OCI-LY7 (cell line): ENCODE results near the gene SLC35E2B. TPM values are rescaled to one million over a fixed set of nuclear protein-coding genes. Genes with fewer than 3 reads are reported as not detected.

Source experiments
- BruUV-seq: library from RNA; stranded (reverse); fragments of 400-500 nt; replicated peaks from 2 replicates; lab custom pipeline; 2021; lab: Mats Ljungman, UMichigan
- CTCF ChIA-PET: fragments of 300-600 bp; sonication (Branson Sonifier 250); formaldehyde crosslinking; loops from one replicate; lab custom pipeline; 2022; ENCODE audit warnings: antibody characterized with exemption; ENCODE audit not compliant: unreplicated experiment; lab: Charles Lee
- POLR2A ChIA-PET: fragments of 300-600 bp; sonication (Branson Sonifier 250); formaldehyde crosslinking; loops from one replicate; lab custom pipeline; 2022; ENCODE audit warnings: antibody characterized with exemption; lab: Charles Lee
- DNase-seq: peaks from one replicate; pipeline ENCODE4 v3.0.0-alpha.2; 2015; ENCODE audit warnings: low spot score
- H2AFZ ChIP-seq: fragments of 200-600 bp; sonication (generic), shearing (Covaris generic); 2 replicates; pipeline ENCODE4 v1.6.1; 2014; ENCODE audit warnings: mild to moderate bottlenecking, antibody characterized with exemption, low read length, moderate library complexity
- H3K27ac ChIP-seq: fragments of 200-600 bp; sonication (generic); 2 replicates; pipeline ENCODE4 v1.5.1; 2014; ENCODE audit warnings: mixed run types, low read depth, mild to moderate bottlenecking, moderate library complexity, low read length, inconsistent platforms; ENCODE audit not compliant: poor library complexity, severe bottlenecking
- H3K36me3 ChIP-seq: fragments of 200-600 bp; sonication (generic); 2 replicates; pipeline ENCODE4 v1.6.1; 2014; ENCODE audit warnings: mild to moderate bottlenecking, antibody characterized with exemption, low read length, moderate library complexity, mixed read lengths; ENCODE audit not compliant: insufficient read depth
- H3K4me1 ChIP-seq: fragments of 200-600 bp; sonication (generic); 2 replicates; pipeline ENCODE4 v1.5.1; 2014; ENCODE audit warnings: mild to moderate bottlenecking, low read length; ENCODE audit not compliant: insufficient read depth, poor library complexity, severe bottlenecking
- H3K4me2 ChIP-seq: fragments of 200-600 bp; sonication (generic); 2 replicates; pipeline ENCODE4 v1.6.1; 2014; ENCODE audit warnings: mild to moderate bottlenecking, low read length
- H3K4me3 ChIP-seq: fragments of 200-600 bp; sonication (generic); 2 replicates; pipeline ENCODE4 v1.5.1; 2014; ENCODE audit warnings: mild to moderate bottlenecking, low read depth, low read length; ENCODE audit not compliant: poor library complexity, severe bottlenecking
- H3K79me2 ChIP-seq: fragments of 200-600 bp; sonication (generic); 2 replicates; pipeline ENCODE4 v1.6.1; 2016; ENCODE audit warnings: low read depth, mild to moderate bottlenecking, low read length, moderate library complexity, mixed read lengths; ENCODE audit not compliant: insufficient read depth
- H3K9me2 ChIP-seq: fragments of 200-600 bp; sonication (generic); 2 replicates; pipeline ENCODE4 v1.6.1; 2016; ENCODE audit warnings: mild to moderate bottlenecking, low read length, mixed read lengths; ENCODE audit not compliant: insufficient read depth
- H3K9me3 ChIP-seq: fragments of 200-600 bp; sonication (generic); 2 replicates; pipeline ENCODE4 v1.6.1; 2014; ENCODE audit warnings: mild to moderate bottlenecking, mixed run types, low read length, mixed read lengths
- H4K20me1 ChIP-seq: fragments of 200-600 bp; sonication (generic); 2 replicates; pipeline ENCODE4 v1.6.1; 2014; ENCODE audit warnings: mild to moderate bottlenecking, antibody characterized with exemption, low read length, moderate library complexity, mixed read lengths; ENCODE audit not compliant: insufficient read depth
- EZH2phosphoT487 ChIP-seq: fragments of 200-600 bp; sonication (generic); IDR thresholded peaks from 2 replicates; pipeline ENCODE4 v1.6.1; 2018; ENCODE audit warnings: low read depth, borderline replicate concordance, mild to moderate bottlenecking, mixed run types, antibody characterized with exemption, low read length, moderate library complexity, mixed read lengths
- intact Hi-C: fragments of 100-400 bp; cut with micrococcal nuclease; formaldehyde crosslinking; loops from one replicate; pipeline ENCODE4 v1.10.0; 2022; ENCODE audit not compliant: unreplicated experiment
- total RNA-seq, 2 experiments: library from RNA; depleted of rRNA in 1 of 2; stranded (reverse); fragments of >200 nt in 1 of 2; shearing (Covaris generic) in 1 of 2; gene quantifications; 2 replicates each; pipeline ENCODE4 v1.2.3, GENCODE V29; 2014 to 2022
- TF ChIP-seq, protein P1 (sequence below): fragments of 200-600 bp; sonication (generic); conservative IDR thresholded peaks from 2 replicates; pipeline ENCODE4 v1.5.1; 2014; ENCODE audit warnings: mild to moderate bottlenecking, antibody characterized with exemption, low read length, moderate library complexity, mixed read lengths

Gene SLC35E2B
- total RNA-seq, 2 experiments from 2014 or later, result 26.6 to 58.9 TPM

DNA sequence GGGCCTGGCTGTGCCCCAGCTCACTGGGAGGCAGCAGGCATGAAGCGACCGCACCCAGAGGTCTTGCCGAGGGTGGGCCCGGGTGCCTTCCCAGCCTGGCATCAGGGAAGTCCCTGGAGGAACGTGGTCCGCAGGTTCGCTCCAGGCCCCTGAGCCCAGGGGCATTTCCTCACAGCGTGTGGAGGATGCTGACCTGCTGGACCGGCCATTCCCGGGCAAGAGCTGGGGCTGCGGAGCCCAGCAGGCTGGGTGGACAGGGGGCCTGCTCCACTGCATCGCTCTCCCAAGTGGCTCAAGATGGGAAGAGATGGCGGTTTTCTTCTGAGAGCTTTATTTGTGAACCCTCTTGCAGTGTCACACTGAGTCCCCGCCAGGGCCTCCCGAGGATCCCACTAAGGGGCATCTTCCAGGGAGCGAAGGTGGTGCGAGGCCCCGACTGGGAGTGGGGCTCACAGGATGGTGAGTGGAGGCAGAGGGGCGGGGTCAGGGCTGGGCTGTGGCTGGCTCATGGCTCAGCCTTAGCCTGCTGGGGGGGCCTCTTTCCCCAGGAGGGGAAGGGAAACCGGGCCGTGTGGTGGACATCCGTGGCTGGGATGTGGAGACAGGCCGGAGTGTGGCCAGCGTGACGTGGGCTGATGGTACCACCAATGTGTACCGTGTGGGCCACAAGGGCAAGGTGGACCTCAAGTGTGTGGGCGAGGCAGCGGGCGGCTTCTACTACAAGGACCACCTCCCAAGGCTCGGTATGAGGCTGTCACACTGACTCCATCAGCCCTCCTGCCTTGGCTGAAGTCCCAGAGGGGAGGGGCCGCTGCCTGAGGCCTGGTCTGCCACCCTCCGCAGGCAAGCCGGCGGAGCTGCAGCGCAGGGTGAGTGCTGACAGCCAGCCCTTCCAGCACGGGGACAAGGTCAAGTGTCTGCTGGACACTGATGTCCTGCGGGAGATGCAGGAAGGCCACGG, 67.9 kb downstream of the SLC35E2B start:
- Histone ChIP-seq H3K4me1 (peaks cover 22% of the 10 kb centered on the region), H3K4me2 (no peak overlapping the region), H2AFZ (no peak overlapping the region), H3K79me2 (no peaks in the 10 kb centered on the region), H3K36me3 (no peaks in the 10 kb centered on the region), H3K9me2 (no peaks in the 10 kb centered on the region), H3K9me3 (no peaks in the 10 kb centered on the region), H4K20me1 (no peaks in the 10 kb centered on the region; the same call in 1 of the 2 replicates), H3K4me3 (no peak overlapping the region), H3K27ac (no peak overlapping the region)
- ChIA-PET CTCF (interaction anchor here (1.1 kb wide), 1 partner anchor 10 kb away, joined by 13 read pairs; no protein-coding TSS in a partner anchor), POLR2A (no interaction called here)
- intact Hi-C loops, result no loop called here
- TF ChIP-seq, protein P1, sequence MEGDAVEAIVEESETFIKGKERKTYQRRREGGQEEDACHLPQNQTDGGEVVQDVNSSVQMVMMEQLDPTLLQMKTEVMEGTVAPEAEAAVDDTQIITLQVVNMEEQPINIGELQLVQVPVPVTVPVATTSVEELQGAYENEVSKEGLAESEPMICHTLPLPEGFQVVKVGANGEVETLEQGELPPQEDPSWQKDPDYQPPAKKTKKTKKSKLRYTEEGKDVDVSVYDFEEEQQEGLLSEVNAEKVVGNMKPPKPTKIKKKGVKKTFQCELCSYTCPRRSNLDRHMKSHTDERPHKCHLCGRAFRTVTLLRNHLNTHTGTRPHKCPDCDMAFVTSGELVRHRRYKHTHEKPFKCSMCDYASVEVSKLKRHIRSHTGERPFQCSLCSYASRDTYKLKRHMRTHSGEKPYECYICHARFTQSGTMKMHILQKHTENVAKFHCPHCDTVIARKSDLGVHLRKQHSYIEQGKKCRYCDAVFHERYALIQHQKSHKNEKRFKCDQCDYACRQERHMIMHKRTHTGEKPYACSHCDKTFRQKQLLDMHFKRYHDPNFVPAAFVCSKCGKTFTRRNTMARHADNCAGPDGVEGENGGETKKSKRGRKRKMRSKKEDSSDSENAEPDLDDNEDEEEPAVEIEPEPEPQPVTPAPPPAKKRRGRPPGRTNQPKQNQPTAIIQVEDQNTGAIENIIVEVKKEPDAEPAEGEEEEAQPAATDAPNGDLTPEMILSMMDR, result no peak
- TF ChIP-seq EZH2phosphoT487, result no peak
- no peak for DNase-seq
- no TSS peak for BruUV-seq

DNA sequence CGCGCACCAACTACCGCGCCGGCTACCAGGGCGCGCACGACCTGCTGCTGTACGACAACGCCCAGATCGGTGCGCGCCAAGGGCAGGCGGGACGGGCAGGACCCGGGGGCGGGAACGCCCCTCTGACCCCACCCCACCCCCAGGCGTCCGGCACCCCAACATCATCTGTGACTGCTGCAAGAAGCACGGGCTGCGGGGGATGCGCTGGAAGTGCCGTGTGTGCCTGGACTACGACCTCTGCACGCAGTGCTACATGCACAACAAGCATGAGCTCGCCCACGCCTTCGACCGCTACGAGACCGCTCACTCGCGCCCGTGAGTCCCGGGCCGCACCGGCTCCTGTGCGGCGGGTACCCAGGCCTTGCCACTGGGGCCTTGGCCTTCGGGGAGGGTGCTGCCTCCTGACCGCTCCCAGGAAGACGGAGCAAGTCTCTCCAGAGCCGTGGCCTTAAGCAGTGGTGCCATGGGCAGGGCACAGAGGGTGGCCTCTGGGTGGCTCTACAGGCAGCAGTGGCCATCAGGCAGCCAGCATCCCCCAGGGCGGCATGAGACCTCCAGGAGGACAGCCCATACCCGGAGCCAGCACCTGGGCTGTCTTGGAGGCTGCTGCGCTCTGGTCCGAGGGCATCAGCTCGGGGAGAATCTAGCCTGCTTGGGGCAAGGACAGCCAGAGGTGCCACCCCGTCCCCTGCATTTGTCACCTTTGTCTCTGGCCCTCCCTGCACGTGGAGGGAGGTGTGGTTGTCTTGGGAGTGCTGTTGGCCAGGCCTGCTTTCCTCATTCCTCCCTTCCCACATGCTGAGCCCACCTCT, 68.8 kb downstream of the SLC35E2B start:
- Histone ChIP-seq H3K9me3 (no peaks in the 10 kb centered on the region), H3K4me1 (peaks cover 14% of the 10 kb centered on the region), H2AFZ (no peak overlapping the region), H3K27ac (no peak overlapping the region), H3K9me2 (no peaks in the 10 kb centered on the region), H3K4me3 (no peak overlapping the region), H3K4me2 (no peak overlapping the region), H4K20me1 (no peaks in the 10 kb centered on the region; the same call in 1 of the 2 replicates), H3K36me3 (no peaks in the 10 kb centered on the region), H3K79me2 (no peaks in the 10 kb centered on the region)
- no peak for TF ChIP-seq EZH2phosphoT487
- TF ChIP-seq, protein P1, result no peak
- ChIA-PET POLR2A (no interaction called here), CTCF (no interaction called here)
- intact Hi-C loops, result no loop called here
- BruUV-seq, result no TSS peak
- DNase-seq, result no peak
